HepG2 (cell line): ENCODE measurements around the gene OVCA2. TPM values are rescaled to one million over a fixed set of nuclear protein-coding genes. Genes with fewer than 3 reads are reported as not detected.

ENCODE experiments used
- ERF ChIP-seq: IDR thresholded peaks from 2 replicates; pipeline ENCODE4 v1.6.1; 2018; ENCODE audit warnings: missing biosample characterization, missing genetic modification reagents
- HMGXB4 ChIP-seq, 2 experiments: sonication (generic) in 1 of 2; formaldehyde crosslinking in 1 of 2; IDR thresholded peaks; 2 replicates each; pipeline versions ENCODE4 v1.4.0 to v1.6.1; 2018 to 2020; ENCODE audit warnings: missing genetic modification reagents in 2 of 2, borderline replicate concordance in 1 of 2, low read depth in 1 of 2, mild to moderate bottlenecking in 1 of 2, missing biosample characterization in 1 of 2
- RNF2 ChIP-seq: fragments of 450-650 bp; conservative IDR thresholded peaks from 2 replicates; pipeline ENCODE4 v1.6.1; 2016; ENCODE audit warnings: low read depth
- SRSF4 ChIP-seq: fragments of 200-400 bp; formaldehyde crosslinking; IDR thresholded peaks from one replicate; pipeline ENCODE4 v1.6.1; 2018; ENCODE audit warnings: mild to moderate bottlenecking, low read depth, low read length, moderate library complexity; ENCODE audit not compliant: poor library complexity, severe bottlenecking
- TARDBP ChIP-seq: sonication (generic); formaldehyde crosslinking; IDR thresholded peaks from 2 replicates; pipeline ENCODE4 v1.8.0; 2022; ENCODE audit warnings: mild to moderate bottlenecking, missing genetic modification reagents
- polyA plus RNA-seq, 8 experiments: library from polyadenylated mRNA; depleted of rRNA in 3 of 8; stranded (reverse) in 7 of 8; unstranded in 1 of 8; fragments of >200 nt; fragmentation: Illumina TruSeq in 4 of 8; extraction: Trizol in 4 of 8; gene quantifications; 2 replicates each; pipeline versions ENCODE4 v1.2.1 to v1.2.3, GENCODE V29; 2011 to 2016; ENCODE audit warnings: low read depth in 4 of 8, missing spikeins in 1 of 8, mixed read lengths in 1 of 8; ENCODE audit not compliant: insufficient read depth in 1 of 8
- total RNA-seq, 5 experiments: library from RNA; depleted of rRNA; stranded (reverse); fragments of >200 nt; fragmentation: Illumina TruSeq; extraction: Trizol; gene quantifications; 2 replicates each; pipeline ENCODE4 v1.2.3, GENCODE V29; 2016; ENCODE audit warnings: low read depth in 1 of 5
- TF ChIP-seq, protein P1 (sequence below): sonication (generic); formaldehyde crosslinking; IDR thresholded peaks from 2 replicates; pipeline ENCODE4 v1.5.1; 2020; ENCODE audit warnings: mild to moderate bottlenecking, missing genetic modification reagents, moderate library complexity
- TF ChIP-seq, protein P2 (sequence below), 2 experiments: sonication (generic) in 1 of 2; formaldehyde crosslinking in 1 of 2; IDR thresholded peaks; 2 replicates each; pipeline versions ENCODE4 v1.6.1 to v1.9.0; 2014 to 2022; ENCODE audit warnings: antibody characterized with exemption in 1 of 2, borderline replicate concordance in 1 of 2, inconsistent platforms in 1 of 2, low read depth in 1 of 2, missing genetic modification reagents in 1 of 2

The OVCA2 gene
- total and polyA plus RNA-seq, 2 of the 13 experiments (the other 11 are each of a cell fraction or from before 2014, with no cell fraction given) = 23.7 to 28.2 TPM

DNA sequence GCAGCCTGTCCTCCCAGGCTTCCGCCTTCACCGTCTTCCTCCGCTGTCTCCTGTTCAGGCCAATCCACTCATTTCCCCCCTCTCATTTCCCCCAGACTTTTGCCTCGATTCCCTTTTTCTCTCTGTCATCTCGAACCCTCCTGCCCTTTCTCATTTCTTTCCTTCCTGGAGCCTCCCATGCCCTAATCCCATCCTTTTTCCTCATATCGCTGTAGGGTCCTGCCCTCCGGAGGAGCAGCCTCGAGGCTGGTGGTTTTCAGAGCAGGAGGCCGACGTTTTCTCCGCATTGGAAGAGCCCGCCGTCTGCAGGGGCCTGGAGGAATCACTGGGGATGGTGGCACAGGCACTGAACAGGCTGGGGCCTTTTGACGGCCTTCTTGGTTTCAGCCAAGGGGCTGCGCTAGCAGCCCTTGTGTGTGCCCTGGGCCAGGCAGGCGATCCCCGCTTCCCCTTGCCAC lies 597 bp downstream of the OVCA2 start (continued):
- TF ChIP-seq HMGXB4 (CRISPR knock-in tag; IDR thresholded peaks at IDR 0.05; ENCODE audit: borderline replicate concordance in 1 of 2, low read depth in 1 of 2) (peak in 1 of 2 experiments; percentile 17; a peak in 2 of 4 replicates), RNF2 (no peak), TARDBP (0 out of 2 replicates have a peak, but pooled peaks have one; percentile 4), ERF (CRISPR knock-in tag) (0 out of 2 replicates have a peak, but pooled peaks have one; percentile 0), SRSF4 (no peak)
- TF ChIP-seq, protein P1, sequence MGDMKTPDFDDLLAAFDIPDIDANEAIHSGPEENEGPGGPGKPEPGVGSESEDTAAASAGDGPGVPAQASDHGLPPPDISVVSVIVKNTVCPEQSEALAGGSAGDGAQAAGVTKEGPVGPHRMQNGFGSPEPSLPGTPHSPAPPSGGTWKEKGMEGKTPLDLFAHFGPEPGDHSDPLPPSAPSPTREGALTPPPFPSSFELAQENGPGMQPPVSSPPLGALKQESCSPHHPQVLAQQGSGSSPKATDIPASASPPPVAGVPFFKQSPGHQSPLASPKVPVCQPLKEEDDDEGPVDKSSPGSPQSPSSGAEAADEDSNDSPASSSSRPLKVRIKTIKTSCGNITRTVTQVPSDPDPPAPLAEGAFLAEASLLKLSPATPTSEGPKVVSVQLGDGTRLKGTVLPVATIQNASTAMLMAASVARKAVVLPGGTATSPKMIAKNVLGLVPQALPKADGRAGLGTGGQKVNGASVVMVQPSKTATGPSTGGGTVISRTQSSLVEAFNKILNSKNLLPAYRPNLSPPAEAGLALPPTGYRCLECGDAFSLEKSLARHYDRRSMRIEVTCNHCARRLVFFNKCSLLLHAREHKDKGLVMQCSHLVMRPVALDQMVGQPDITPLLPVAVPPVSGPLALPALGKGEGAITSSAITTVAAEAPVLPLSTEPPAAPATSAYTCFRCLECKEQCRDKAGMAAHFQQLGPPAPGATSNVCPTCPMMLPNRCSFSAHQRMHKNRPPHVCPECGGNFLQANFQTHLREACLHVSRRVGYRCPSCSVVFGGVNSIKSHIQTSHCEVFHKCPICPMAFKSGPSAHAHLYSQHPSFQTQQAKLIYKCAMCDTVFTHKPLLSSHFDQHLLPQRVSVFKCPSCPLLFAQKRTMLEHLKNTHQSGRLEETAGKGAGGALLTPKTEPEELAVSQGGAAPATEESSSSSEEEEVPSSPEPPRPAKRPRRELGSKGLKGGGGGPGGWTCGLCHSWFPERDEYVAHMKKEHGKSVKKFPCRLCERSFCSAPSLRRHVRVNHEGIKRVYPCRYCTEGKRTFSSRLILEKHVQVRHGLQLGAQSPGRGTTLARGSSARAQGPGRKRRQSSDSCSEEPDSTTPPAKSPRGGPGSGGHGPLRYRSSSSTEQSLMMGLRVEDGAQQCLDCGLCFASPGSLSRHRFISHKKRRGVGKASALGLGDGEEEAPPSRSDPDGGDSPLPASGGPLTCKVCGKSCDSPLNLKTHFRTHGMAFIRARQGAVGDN = peak; percentile 48
- TF ChIP-seq, protein P2, sequence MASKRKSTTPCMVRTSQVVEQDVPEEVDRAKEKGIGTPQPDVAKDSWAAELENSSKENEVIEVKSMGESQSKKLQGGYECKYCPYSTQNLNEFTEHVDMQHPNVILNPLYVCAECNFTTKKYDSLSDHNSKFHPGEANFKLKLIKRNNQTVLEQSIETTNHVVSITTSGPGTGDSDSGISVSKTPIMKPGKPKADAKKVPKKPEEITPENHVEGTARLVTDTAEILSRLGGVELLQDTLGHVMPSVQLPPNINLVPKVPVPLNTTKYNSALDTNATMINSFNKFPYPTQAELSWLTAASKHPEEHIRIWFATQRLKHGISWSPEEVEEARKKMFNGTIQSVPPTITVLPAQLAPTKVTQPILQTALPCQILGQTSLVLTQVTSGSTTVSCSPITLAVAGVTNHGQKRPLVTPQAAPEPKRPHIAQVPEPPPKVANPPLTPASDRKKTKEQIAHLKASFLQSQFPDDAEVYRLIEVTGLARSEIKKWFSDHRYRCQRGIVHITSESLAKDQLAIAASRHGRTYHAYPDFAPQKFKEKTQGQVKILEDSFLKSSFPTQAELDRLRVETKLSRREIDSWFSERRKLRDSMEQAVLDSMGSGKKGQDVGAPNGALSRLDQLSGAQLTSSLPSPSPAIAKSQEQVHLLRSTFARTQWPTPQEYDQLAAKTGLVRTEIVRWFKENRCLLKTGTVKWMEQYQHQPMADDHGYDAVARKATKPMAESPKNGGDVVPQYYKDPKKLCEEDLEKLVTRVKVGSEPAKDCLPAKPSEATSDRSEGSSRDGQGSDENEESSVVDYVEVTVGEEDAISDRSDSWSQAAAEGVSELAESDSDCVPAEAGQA (IDR thresholded peaks at IDR 0.05; ENCODE audit: low read depth) = no peak
- TF ChIP-seq, protein P2 (CRISPR knock-in tag; IDR thresholded peaks at IDR 0.05; ENCODE audit: borderline replicate concordance) = no peak
